ENCODE data around the gene KCND3.

KCND3 gene

GRCh38 chr1:111987502-111987901 lies 2.0 kb downstream of the KCND3 start:
- no peak for DNase-seq

DNA sequence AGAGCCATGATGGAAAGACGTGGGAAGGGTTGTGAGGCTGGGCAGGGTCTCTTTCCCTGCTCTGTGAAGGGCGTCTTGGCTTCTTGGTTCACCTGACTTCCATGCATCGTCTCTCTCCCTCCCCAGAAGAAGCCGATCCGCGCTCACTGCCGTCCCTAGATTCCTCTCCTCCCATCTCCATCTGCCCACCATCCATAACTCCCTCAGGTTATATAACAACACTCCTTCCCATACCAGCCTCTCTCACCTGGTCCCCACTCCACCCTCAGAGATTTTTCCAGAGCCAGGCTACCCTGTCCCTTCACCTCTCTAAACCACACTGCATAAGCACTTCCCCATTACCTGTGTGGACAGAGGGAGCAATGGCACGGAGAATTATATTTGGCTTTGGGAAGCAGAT lies 6.0 kb downstream of the KCND3 start:
- no peak for DNase-seq

DNA sequence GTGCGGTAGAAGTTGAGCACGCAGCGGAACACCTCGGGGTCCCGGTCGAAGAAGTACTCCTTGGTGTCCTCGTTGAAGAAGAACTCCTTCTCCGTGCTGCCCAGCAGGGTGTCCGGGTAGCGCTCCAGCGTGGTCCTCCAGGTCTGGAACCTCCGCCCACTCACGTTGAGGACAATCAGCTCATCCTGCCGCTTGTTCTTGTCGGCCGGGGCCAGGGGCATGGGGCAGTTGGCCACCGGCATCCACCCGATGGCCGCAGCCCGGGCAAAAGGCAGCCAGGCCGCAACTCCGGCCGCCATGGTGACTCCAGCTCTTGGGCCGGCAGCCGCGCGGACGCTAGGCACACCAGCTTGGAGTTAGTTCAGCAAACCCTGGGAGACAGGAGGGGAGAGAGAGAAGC lies 7.0 kb downstream of the KCND3 start:
- no peak for DNase-seq

- DNase-seq, result no peak
These were observed 7.6 kb downstream of the KCND3 start for GRCh38 chr1:111981871-111982270.

DNA sequence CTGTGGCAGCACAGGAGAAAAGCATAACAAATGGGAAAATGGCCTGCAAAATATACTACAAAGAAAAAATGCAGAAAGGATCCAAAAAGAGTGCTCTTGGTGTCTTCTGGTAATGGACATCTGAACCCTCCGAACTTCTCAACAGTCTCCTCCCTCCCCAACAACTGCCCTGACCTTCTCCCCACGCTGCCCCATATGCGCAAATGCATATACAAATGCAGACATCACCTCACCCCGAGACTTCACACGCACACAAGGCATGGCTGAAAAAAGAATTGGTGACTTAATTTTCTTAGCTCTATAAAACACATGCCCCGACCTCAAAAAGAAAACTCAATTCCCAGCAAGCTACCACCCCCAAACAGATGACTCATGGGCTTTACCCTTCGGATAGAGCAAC lies 8.4 kb downstream of the KCND3 start:
- no peak for DNase-seq

DNA sequence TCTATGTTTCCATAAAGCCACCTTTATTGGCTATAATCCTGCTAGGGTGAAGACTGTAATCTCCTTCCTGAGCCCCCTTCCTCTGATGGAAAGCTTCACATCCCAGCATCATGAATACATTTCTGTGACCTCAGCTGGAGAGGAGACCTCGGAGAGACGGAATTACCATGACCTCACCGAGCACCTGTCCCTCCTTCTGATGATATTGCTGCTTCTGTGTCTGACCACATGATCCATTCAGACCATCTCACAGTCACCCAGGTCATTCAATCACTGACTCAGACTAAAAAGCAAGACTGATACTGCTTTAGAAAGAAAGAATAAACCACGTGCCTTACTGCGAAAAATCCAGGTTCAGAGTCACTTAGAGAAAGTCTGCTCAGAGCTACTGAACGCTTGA lies 8.8 kb downstream of the KCND3 start:
- DNase-seq, result no peak

DNA sequence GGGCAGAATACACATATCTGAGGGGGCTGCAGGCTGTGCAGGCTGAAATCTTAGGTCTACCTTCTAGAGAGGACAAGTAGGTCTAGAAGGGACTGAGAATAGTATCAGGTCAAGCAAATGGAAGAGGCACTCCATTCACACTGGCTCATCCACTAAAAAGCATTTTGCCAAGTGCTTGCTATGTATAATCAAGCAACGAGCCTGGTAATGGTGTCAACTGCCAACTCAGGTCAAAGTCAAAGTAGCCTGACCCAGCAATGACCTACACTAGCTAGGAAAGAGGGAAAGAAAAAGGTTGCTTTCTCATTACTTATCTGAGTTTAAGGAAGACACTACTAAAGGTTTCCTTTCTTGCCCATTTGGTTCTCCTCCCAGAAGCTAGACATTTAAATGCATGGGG lies 10.8 kb downstream of the KCND3 start:
- DNase-seq, result no peak

- no peak for DNase-seq
These were observed 12.1 kb downstream of the KCND3 start for GRCh38 chr1:111977378-111977777.

- no peak for DNase-seq
These were observed 12.6 kb downstream of the KCND3 start for GRCh38 chr1:111976842-111977241.

GRCh38 chr1:111976332-111976731 lies 13.1 kb downstream of the KCND3 start:
- DNase-seq, result no peak

- DNase-seq, result no peak
These were observed 16.2 kb downstream of the KCND3 start for GRCh38 chr1:111973150-111973790.

DNA sequence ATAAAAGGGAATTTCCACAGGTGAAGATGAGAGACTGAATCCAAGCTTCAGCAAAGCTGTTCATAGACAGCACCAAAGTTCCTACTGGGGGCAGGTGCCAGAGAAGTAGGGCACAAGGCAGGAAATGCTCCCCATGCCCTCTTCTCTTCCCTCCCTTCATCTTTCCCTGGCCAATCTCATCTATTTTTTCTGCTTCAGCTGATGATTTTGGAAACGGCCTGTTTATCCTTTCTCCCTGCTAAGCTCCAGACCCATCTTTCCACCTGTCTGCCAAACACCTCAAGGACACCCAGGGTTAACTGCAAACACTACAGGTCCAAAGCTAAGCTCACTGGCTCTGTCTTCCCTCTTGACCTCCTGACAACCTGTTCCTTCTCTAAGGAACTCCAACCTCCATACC lies 18.1 kb downstream of the KCND3 start:
- DNase-seq, result no peak

GRCh38 chr1:111968511-111968910 lies 21.0 kb downstream of the KCND3 start:
- DNase-seq, result no peak

- no peak for DNase-seq
These were observed 21.6 kb downstream of the KCND3 start for GRCh38 chr1:111967886-111968285.

GRCh38 chr1:111967067-111967690 lies 22.3 kb downstream of the KCND3 start:
- no peak for DNase-seq

- DNase-seq, result no peak
These were observed 23.6 kb downstream of the KCND3 start for GRCh38 chr1:111965781-111966443.

DNA sequence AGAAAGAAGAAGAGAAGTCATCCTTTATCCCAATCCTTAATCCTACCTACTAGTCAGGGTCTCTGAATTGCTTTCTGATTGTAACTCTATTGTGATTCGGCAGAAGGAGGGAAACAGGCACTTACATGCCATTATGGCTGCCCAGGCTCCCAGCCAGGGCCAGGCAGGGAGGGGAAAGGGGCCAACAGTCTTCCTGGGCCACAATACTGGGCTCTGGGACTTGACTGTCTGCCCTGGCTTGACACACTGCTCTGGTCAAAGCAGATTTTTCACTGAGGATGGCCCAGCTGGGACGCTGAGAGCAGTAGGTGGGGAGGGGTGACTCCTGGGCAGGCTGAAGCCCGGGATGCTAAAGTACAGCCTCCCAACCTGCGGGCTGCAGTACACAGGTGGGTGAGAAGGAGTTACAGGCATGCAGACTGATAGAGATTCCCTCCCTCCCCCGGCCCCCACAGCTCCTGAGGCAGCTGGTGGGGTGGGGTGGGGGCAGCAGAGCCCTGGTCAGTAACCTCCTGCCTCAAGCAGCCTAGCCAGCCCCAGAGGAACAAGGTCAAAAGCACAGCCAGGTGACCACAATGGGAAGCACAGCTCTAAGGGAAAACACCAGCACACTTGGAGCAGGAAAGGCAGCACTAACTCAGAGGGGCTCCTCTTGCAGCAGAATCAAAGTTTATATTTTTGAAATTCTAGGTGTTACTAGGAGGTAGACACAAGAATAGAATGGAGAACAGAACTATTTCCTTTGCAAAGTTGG lies 25.3 kb downstream of the KCND3 start:
- no peak for DNase-seq

- no peak for DNase-seq
These were observed 27.5 kb downstream of the KCND3 start for GRCh38 chr1:111961773-111962565.

- no peak for DNase-seq
These were observed 28.5 kb downstream of the KCND3 start for GRCh38 chr1:111961016-111961415.

GRCh38 chr1:111959436-111959835 lies 30.0 kb downstream of the KCND3 start:
- no peak for DNase-seq

DNA sequence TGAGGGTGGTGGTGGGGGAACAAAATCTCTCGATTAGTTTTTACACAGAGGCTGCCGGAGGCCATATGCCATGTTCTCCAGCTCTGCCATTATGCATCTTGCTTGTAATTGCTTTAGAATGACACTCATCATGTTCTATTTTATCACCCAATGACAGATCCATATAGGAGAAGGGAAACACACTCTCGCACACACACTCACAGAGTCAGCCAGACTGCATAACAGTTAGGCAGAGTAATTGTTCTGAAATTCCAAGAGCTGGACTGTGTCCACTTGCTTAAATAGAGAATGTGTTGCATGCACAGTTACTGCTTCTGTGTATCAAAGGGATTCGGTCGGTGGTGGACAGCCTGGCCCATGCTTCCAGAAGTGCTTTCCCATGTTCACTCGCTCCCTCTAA lies 30.6 kb downstream of the KCND3 start:
- DNase-seq, result no peak

GRCh38 chr1:111958075-111958474 lies 31.4 kb downstream of the KCND3 start:
- DNase-seq, result no peak

All from CD4-positive, alpha-beta T cell treated with Interferon alpha-2 for 1 hour (primary cell).